ENCODE data around the gene SNAI3. TPM values are rescaled to one million over a fixed set of nuclear protein-coding genes. Genes with fewer than 3 reads are reported as not detected.

SNAI3 gene
- total and polyA plus RNA-seq, 2 donors, result 1.5 to 2.9 TPM

DNA sequence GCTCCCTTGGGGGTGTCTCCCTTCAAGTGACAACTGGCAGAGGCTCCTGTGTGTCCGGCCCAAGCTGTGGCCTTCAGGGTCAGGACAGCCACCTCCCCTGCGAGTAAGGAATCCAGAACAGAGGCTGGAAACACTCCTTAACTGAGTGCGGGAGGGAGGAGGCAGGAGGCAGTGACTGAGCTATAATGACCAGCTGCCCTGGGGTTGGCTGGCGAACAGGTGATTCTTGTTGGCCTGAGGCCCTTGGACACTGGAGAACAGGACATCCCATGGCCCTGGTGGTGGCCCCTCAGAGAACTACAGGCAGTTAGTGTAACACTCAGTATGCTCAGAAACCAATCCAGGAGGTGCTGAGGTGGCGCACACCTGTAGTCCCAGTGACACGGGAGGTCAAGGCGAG lies 9.4 kb upstream of the SNAI3 start:
- Histone ChIP-seq H3K27me3 (ENCODE audit: control insufficient read depth in 2 of 2, insufficient read depth in 1 of 2, low read length in 1 of 2) (peaks cover 0 to 13% of the 10 kb centered on the region in 2 donors), H3K4me3 (ENCODE audit: low read length in 2 of 2) (no peak overlapping the region), H3K27ac (ENCODE audit: low read depth in 1 of 2, low read length in 1 of 2) (no peak overlapping the region), H3K4me1 (ENCODE audit: control insufficient read depth in 2 of 2, insufficient read depth in 2 of 2, low read length in 2 of 2) (peaks cover 25 to 68% of the 10 kb centered on the region in 2 donors), H3K9me3 (ENCODE audit: control insufficient read depth in 2 of 2, insufficient read depth in 1 of 2, low read length in 1 of 2) (peaks cover 0 to 14% of the 10 kb centered on the region in 2 donors), H3K36me3 (ENCODE audit: control insufficient read depth in 2 of 2, insufficient read depth in 2 of 2, low read length in 1 of 2) (peaks cover 47 to 50% of the 10 kb centered on the region in 2 donors)
- 98% methylated on average over 7 of the region's 7 CpGs for WGBS
- DNase-seq (ENCODE audit: low read depth in 6 of 9, low spot score in 9 of 9), result no peak

DNA sequence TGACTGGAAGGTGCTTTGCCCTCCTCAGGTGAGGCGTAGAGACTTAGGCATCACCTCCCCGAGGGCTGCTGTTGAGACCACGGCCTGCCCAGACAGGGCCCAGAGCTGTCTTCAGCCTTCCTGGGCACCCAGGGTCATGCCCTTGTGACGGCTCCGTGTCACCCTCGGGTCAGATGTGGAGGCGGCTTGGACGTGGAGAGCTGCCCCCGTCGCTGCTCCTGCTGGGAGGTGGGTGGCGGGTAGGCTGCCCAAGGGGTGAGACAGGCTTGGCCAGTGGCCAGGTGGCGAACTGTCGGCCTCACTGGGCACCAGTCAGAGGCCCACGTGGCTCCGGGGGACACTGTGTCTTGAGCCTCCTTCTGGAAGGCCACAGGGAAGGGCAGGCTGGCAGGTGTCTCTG lies 8.9 kb upstream of the SNAI3 start:
- Histone ChIP-seq H3K4me3 (ENCODE audit: low read length in 2 of 2) (no peak overlapping the region), H3K27me3 (ENCODE audit: control insufficient read depth in 2 of 2, insufficient read depth in 1 of 2, low read length in 1 of 2) (peaks cover 0 to 16% of the 10 kb centered on the region in 2 donors), H3K27ac (ENCODE audit: low read depth in 1 of 2, low read length in 1 of 2) (no peak overlapping the region), H3K9me3 (ENCODE audit: control insufficient read depth in 2 of 2, insufficient read depth in 1 of 2, low read length in 1 of 2) (peaks cover 0 to 14% of the 10 kb centered on the region in 2 donors), H3K4me1 (ENCODE audit: control insufficient read depth in 2 of 2, insufficient read depth in 2 of 2, low read length in 2 of 2) (peaks cover 22 to 65% of the 10 kb centered on the region in 2 donors), H3K36me3 (ENCODE audit: control insufficient read depth in 2 of 2, insufficient read depth in 2 of 2, low read length in 1 of 2) (peaks cover 46 to 49% of the 10 kb centered on the region in 2 donors)
- no peak for DNase-seq (ENCODE audit: low read depth in 6 of 9, low spot score in 9 of 9)
- 97% methylated on average over 15 of the region's 15 CpGs for WGBS

DNA sequence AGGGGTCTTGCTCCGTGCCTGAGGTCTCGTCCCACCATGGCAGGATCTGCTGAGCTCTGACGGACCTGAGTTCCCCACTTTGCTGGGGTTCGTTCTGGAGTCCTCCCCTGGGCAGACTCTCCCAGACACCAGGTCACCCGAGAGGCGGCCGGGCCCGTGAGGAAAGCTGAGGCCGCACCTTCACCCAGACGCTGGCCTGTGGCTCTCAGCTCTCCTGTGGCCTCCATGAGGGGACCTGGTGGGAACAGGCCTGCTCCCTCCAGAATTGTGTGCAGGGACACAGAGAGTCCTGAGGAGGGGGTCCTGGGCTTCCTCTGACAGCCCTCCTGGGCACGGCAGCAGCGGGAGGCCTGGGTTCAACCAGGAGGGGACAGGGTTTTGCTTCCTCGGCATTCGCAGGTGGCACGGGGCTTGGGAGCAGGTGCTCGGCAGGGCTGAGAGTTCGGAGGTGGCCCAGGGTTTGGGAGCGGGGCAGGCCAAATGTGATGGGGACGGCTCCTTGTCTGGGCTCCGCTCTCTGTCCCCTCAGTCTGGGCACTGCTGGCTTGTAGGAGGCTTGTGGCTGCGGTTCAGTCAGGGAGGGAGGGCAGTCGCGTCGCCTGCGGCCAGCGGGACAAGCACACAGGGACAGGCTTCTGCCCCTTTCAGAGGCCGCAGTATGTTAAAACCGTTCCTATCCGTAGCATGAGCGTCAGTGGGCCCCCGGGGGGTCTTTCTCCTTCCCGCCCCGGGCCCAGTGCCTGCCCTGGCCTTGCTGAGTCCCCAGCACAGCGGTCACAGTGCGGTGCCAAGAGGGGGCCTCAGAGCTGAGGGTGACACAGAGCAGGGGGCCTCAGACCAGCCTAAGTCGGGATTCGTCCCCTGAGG lies 8.1 kb upstream of the SNAI3 start:
- H3K4me1 ChIP-seq (ENCODE audit: control insufficient read depth in 2 of 2, insufficient read depth in 2 of 2, low read length in 2 of 2), result peaks cover 17 to 58% of the 10 kb centered on the region in 2 donors
- H3K27me3 ChIP-seq (ENCODE audit: control insufficient read depth in 2 of 2, insufficient read depth in 1 of 2, low read length in 1 of 2), result peaks cover 0 to 16% of the 10 kb centered on the region in 2 donors
- peaks cover 38 to 41% of the 10 kb centered on the region in 2 donors for H3K36me3 ChIP-seq (ENCODE audit: control insufficient read depth in 2 of 2, insufficient read depth in 2 of 2, low read length in 1 of 2)
- no peak for DNase-seq (ENCODE audit: low read depth in 6 of 9, low spot score in 9 of 9)
- no peak overlapping the region for H3K4me3 ChIP-seq (ENCODE audit: low read length in 2 of 2)
- no peak overlapping the region for H3K27ac ChIP-seq (ENCODE audit: low read depth in 1 of 2, low read length in 1 of 2)
- H3K9me3 ChIP-seq (ENCODE audit: control insufficient read depth in 2 of 2, insufficient read depth in 1 of 2, low read length in 1 of 2), result peaks cover 0 to 14% of the 10 kb centered on the region in 2 donors
- 98% methylated on average over 37 of the region's 37 CpGs for WGBS

DNA sequence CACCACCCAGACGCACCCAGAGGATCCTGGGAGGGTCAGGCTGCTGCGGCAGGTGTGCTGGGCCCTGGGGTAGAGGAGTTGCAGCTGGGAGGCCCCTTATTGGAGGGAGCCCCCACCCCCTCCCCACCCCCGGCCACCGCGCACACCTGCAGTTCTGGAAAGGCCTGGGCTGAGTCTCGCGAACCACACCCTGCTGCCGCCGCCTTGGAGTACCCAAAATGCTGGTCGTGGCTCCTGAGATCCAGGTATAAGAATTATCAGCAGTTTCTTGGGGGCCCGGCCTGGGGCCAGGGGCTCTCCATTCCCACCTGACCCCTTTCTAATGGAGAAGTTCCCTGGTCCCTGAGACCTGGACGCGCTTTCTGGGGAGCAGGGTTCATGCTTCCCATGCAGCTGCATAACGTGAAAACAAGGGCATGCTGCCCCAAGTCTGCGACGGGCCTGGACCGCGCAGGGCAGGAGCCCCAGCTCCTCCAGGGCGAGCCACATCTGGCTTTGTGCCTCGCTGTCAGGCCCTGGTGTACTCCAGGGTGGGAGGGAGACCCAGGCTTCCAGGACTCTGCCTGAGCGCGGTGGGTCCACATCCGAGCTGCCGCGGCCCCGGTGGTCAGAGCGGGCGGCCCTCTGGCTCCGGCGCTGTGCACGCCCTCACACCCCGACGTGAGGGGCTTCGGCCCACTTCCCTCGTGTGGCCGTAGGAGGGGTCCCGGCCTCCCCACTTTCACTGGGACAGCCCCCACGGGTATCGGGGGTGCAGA lies 7.3 kb upstream of the SNAI3 start:
- Histone ChIP-seq H3K27me3 (ENCODE audit: control insufficient read depth in 2 of 2, insufficient read depth in 1 of 2, low read length in 1 of 2) (peaks cover 0 to 17% of the 10 kb centered on the region in 2 donors), H3K9me3 (ENCODE audit: control insufficient read depth in 2 of 2, insufficient read depth in 1 of 2, low read length in 1 of 2) (peaks cover 0 to 10% of the 10 kb centered on the region in 2 donors), H3K27ac (ENCODE audit: low read depth in 1 of 2, low read length in 1 of 2) (no peak overlapping the region), H3K4me1 (ENCODE audit: control insufficient read depth in 2 of 2, insufficient read depth in 2 of 2, low read length in 2 of 2) (peaks cover 17 to 49% of the 10 kb centered on the region in 2 donors), H3K4me3 (ENCODE audit: low read length in 2 of 2) (no peak overlapping the region), H3K36me3 (ENCODE audit: control insufficient read depth in 2 of 2, insufficient read depth in 2 of 2, low read length in 1 of 2) (peaks cover 29 to 33% of the 10 kb centered on the region in 2 donors)
- peak in 1 of 9 donors; percentile 53 for DNase-seq (ENCODE audit: low read depth in 6 of 9, low spot score in 9 of 9)
- WGBS, result 77% methylated on average over 39 of the region's 39 CpGs

DNA sequence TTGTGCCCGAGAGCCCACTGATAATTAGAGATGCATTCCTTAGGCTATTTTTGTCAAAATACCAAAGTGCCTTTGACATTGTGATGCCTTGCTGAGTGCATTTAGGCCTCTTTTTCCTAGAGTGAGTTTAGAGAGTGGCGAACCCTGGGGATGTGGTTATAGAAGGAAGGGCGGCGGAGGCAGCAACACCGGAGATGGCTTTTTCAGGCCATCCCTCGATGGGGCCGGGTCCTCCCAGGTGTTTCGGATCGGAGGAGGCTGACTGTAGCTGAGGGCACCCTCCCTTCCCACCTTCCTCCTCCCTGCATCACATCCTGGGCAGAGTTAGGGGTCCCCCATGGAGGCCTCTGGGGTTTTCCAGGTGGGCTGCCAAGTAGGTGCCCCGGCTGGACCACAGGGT lies 6.6 kb upstream of the SNAI3 start:
- Histone ChIP-seq H3K4me1 (ENCODE audit: control insufficient read depth in 2 of 2, insufficient read depth in 2 of 2, low read length in 2 of 2) (peaks cover 17 to 49% of the 10 kb centered on the region in 2 donors), H3K9me3 (ENCODE audit: control insufficient read depth in 2 of 2, insufficient read depth in 1 of 2, low read length in 1 of 2) (peaks cover 0 to 10% of the 10 kb centered on the region in 2 donors), H3K27ac (ENCODE audit: low read depth in 1 of 2, low read length in 1 of 2) (no peak overlapping the region), H3K36me3 (ENCODE audit: control insufficient read depth in 2 of 2, insufficient read depth in 2 of 2, low read length in 1 of 2) (peaks cover 24 to 25% of the 10 kb centered on the region in 2 donors), H3K4me3 (ENCODE audit: low read length in 2 of 2) (no peak overlapping the region), H3K27me3 (ENCODE audit: control insufficient read depth in 2 of 2, insufficient read depth in 1 of 2, low read length in 1 of 2) (peaks cover 0 to 25% of the 10 kb centered on the region in 2 donors)
- peak in 1 of 9 donors; percentile 41 for DNase-seq (ENCODE audit: low read depth in 6 of 9, low spot score in 9 of 9)
- WGBS, result 26% methylated on average over 10 of the region's 10 CpGs

DNA sequence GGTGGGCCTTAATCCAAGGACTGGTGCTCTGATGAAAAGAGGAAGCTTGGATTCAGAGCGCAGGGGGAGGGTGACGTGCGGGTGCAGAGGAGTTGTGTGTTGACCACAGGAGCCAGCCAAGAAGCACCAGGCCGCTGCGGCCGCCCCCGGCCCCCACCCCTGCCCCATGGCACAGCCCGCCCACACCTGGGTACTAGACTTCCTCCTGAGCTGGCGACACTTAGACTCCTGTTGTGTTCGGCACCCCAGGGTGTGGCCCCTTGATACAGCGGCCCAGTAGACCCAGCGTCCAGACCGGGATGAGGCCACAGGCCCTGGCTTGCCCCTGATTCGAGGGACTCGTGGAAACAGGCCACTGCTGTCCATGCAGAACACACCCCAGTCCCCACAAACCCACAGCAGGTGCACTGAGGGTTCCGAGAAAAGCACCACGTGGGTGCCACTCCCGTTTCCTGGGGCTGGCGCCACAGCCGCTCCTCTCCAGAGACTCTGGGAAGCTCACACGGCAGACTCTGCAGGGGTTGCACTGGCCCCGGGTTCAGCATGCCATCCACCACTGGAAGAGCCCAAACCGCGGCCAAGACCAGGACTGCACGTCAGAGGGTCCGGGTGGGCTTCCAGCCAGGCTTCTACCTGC lies 5.7 kb upstream of the SNAI3 start:
- WGBS, result 22% methylated on average over 26 of the region's 26 CpGs
- peak in 1 of 9 donors; percentile 54 for DNase-seq (ENCODE audit: low read depth in 6 of 9, low spot score in 9 of 9)
- Histone ChIP-seq H3K4me3 (ENCODE audit: low read length in 2 of 2) (no peak overlapping the region), H3K9me3 (ENCODE audit: control insufficient read depth in 2 of 2, insufficient read depth in 1 of 2, low read length in 1 of 2) (peaks cover 0 to 10% of the 10 kb centered on the region in 2 donors), H3K27ac (ENCODE audit: low read depth in 1 of 2, low read length in 1 of 2) (no peak overlapping the region), H3K4me1 (ENCODE audit: control insufficient read depth in 2 of 2, insufficient read depth in 2 of 2, low read length in 2 of 2) (peaks cover 17 to 46% of the 10 kb centered on the region in 2 donors), H3K27me3 (ENCODE audit: control insufficient read depth in 2 of 2, insufficient read depth in 1 of 2, low read length in 1 of 2) (peaks cover 3 to 32% of the 10 kb centered on the region in 2 donors), H3K36me3 (ENCODE audit: control insufficient read depth in 2 of 2, insufficient read depth in 2 of 2, low read length in 1 of 2) (peaks cover 16 to 17% of the 10 kb centered on the region in 2 donors)

DNA sequence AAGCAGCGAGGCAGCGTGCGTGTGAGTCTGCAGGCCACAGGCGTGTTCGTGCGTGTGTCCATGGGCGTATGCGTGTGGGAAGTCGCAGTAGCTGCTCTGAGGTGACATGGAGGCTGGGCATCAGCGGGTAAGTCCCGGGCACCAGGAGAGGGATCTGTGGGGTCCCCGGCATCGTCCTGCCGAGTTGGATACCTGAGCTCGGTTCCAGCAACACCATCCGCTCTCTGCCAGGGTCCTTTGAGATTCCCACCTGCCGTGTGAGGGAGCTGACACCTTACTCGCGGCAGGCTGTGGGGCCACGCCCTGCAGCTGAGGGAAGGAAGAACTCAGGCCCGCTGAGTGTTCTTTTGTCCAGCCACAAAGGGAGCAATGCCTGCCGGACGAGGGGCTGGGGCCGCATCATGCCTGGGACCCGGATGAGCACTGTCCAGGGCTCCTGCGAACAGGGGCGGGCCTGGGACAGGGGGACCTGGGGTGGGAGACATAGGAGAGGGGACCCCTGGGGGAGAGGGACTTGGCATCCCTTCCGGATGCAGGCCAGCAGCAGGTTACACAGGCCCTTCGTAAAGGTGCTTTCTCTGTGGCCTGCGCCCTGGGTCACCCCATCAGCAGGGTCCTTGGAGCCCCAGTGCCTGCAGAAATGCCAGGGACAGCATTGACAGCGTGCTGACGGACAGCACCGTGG lies 5.0 kb upstream of the SNAI3 start:
- peaks cover 0 to 10% of the 10 kb centered on the region in 2 donors for H3K9me3 ChIP-seq (ENCODE audit: control insufficient read depth in 2 of 2, insufficient read depth in 1 of 2, low read length in 1 of 2)
- no peak for DNase-seq (ENCODE audit: low read depth in 6 of 9, low spot score in 9 of 9)
- 96% methylated on average over 33 of the region's 33 CpGs for WGBS

DNA sequence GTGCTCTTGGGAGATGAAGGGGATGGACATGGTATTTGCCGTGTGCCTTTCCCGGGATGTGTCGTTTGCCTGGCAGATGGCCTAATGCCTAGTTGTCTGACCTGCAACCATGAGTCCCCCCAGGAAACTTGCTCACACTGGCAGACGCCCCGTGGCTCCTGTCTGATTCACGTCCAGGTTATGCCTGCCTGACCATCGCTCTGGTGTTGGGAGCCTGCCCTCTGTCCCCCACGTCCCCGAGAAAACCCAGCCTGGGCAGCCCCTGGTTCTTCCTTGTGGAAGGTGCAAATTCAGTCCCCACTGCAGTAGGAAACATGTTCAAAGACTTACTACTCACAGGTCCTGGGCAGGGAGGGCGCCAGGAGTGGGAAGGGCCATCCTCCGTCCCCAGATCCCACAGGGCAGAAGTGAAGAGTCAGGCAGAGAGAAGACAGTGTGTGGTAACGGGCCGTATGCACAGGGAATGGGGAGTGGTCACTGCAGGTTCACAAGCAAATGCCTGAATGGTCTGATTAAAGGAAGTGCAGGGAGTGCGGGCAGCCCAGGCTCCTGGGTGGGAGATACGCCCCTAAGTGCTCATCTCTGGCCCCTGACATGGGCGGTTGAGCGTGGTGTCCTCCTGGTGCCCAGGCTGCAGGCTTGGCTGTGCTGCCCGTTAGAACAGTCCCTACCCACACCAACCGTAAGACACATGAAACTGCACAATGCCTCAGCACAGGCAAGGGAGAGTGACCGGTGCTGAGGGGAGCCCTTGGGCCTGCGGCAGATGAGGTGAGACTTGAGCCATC lies 4.2 kb upstream of the SNAI3 start:
- Histone ChIP-seq H3K4me1 (ENCODE audit: control insufficient read depth in 2 of 2, insufficient read depth in 2 of 2, low read length in 2 of 2) (peaks cover 27 to 58% of the 10 kb centered on the region in 2 donors), H3K36me3 (ENCODE audit: control insufficient read depth in 2 of 2, insufficient read depth in 2 of 2, low read length in 1 of 2) (peaks cover 2 to 3% of the 10 kb centered on the region in 2 donors), H3K4me3 (ENCODE audit: low read length in 2 of 2) (no peak overlapping the region), H3K27me3 (ENCODE audit: control insufficient read depth in 2 of 2, insufficient read depth in 1 of 2, low read length in 1 of 2) (peaks cover 15 to 46% of the 10 kb centered on the region in 2 donors), H3K27ac (ENCODE audit: low read depth in 1 of 2, low read length in 1 of 2) (no peak overlapping the region), H3K9me3 (ENCODE audit: control insufficient read depth in 2 of 2, insufficient read depth in 1 of 2, low read length in 1 of 2) (peaks cover 0 to 10% of the 10 kb centered on the region in 2 donors)
- 93% methylated on average over 21 of the region's 21 CpGs for WGBS
- DNase-seq (ENCODE audit: low read depth in 6 of 9, low spot score in 9 of 9), result no peak

More for the DNA sequence above, 5.0 kb upstream of the SNAI3 start:
- Histone ChIP-seq H3K4me1 (ENCODE audit: control insufficient read depth in 2 of 2, insufficient read depth in 2 of 2, low read length in 2 of 2) (peaks cover 22 to 52% of the 10 kb centered on the region in 2 donors), H3K27ac (ENCODE audit: low read depth in 1 of 2, low read length in 1 of 2) (no peak overlapping the region), H3K4me3 (ENCODE audit: low read length in 2 of 2) (no peak overlapping the region), H3K27me3 (ENCODE audit: control insufficient read depth in 2 of 2, insufficient read depth in 1 of 2, low read length in 1 of 2) (peaks cover 8 to 38% of the 10 kb centered on the region in 2 donors), H3K36me3 (ENCODE audit: control insufficient read depth in 2 of 2, insufficient read depth in 2 of 2, low read length in 1 of 2) (peaks cover 8 to 10% of the 10 kb centered on the region in 2 donors)

Data from thymus (tissue), 11 donors.